Hepatocyte (in vitro differentiated cells): ENCODE results near the gene RRN3. TPM values are rescaled to one million over a fixed set of nuclear protein-coding genes. Genes with fewer than 3 reads are reported as not detected.
A peak's percentile ranks its signal among the peaks of the same experiment; 100 is the strongest.

Source experiments
- DNase-seq: peaks from one replicate; pipeline ENCODE4 v3.0.0-alpha.2; 2016; ENCODE audit warnings: low spot score
- H2AFZ ChIP-seq: fragments of 200-600 bp; sonication (generic); 2 replicates; pipeline ENCODE4 v1.6.0; 2016; ENCODE audit warnings: antibody characterized with exemption, mild to moderate bottlenecking
- H3K27ac ChIP-seq: fragments of 200-600 bp; sonication (generic); 2 replicates; pipeline ENCODE4 v1.5.1; 2016; ENCODE audit warnings: mild to moderate bottlenecking
- H3K27me3 ChIP-seq: fragments of 200-600 bp; sonication (generic); 2 replicates; pipeline ENCODE4 v1.6.1; 2016
- H3K36me3 ChIP-seq: fragments of 200-600 bp; sonication (generic); replicated peaks from 2 replicates; pipeline ENCODE4 v1.5.1; 2016; ENCODE audit warnings: low read depth; ENCODE audit not compliant: insufficient read depth
- H3K4me1 ChIP-seq: fragments of 200-600 bp; sonication (generic); 2 replicates; pipeline ENCODE4 v1.5.1; 2016; ENCODE audit warnings: mild to moderate bottlenecking, moderate library complexity; ENCODE audit not compliant: insufficient read depth
- H3K4me2 ChIP-seq: fragments of 200-600 bp; sonication (generic); 2 replicates; pipeline ENCODE4 v1.6.0; 2016
- H3K4me3 ChIP-seq: fragments of 200-600 bp; sonication (generic); 2 replicates; pipeline ENCODE4 v1.5.1; 2016; ENCODE audit warnings: mild to moderate bottlenecking
- H3K79me2 ChIP-seq: fragments of 200-600 bp; sonication (generic); 2 replicates; pipeline ENCODE4 v1.6.0; 2017; ENCODE audit warnings: mild to moderate bottlenecking
- H3K9me2 ChIP-seq: fragments of 200-600 bp; sonication (generic); replicated peaks from 2 replicates; pipeline ENCODE4 v1.6.0; 2017; ENCODE audit warnings: mild to moderate bottlenecking; ENCODE audit not compliant: insufficient read depth
- H3K9me3 ChIP-seq: fragments of 200-600 bp; sonication (generic); 2 replicates; pipeline ENCODE4 v1.5.1; 2016; ENCODE audit warnings: low read depth, mild to moderate bottlenecking
- H4K20me1 ChIP-seq: fragments of 200-600 bp; sonication (generic); 2 replicates; pipeline ENCODE4 v1.6.0; 2016; ENCODE audit warnings: mild to moderate bottlenecking; ENCODE audit not compliant: insufficient read depth, poor library complexity, severe bottlenecking
- CTCF ChIP-seq: fragments of 200-600 bp; sonication (generic); IDR thresholded peaks from 2 replicates; pipeline ENCODE4 v1.5.1; 2016; ENCODE audit warnings: antibody characterized with exemption, mild to moderate bottlenecking; ENCODE audit not compliant: poor library complexity
- EZH2 ChIP-seq: fragments of 200-600 bp; sonication (generic); IDR thresholded peaks from 2 replicates; pipeline ENCODE4 v1.6.1; 2016; ENCODE audit warnings: antibody characterized with exemption, mild to moderate bottlenecking, borderline replicate concordance
- EZH2phosphoT487 ChIP-seq: fragments of 200-600 bp; sonication (generic); IDR thresholded peaks from one replicate; pipeline ENCODE4 v1.6.1; 2018; ENCODE audit warnings: antibody characterized with exemption, mild to moderate bottlenecking, low read depth, moderate library complexity; ENCODE audit not compliant: unreplicated experiment, severe bottlenecking
- WGBS: methylation state at CpG from one replicate; pipeline ENCODE4 v1.1.6; 2016; ENCODE audit warnings: low lambda C conversion rate; ENCODE audit errors: missing lambda C conversion rate; 5-methylcytosine and 5-hydroxymethylcytosine counted together
- polyA plus RNA-seq: library from polyadenylated mRNA; unstranded; fragments of >200 nt; fragmentation: Nextera tagmentation; extraction: Ambion mirVana; gene quantifications from 2 replicates; pipeline ENCODE4 v1.2.1, GENCODE V29; 2016
- total RNA-seq: library from RNA; depleted of rRNA; stranded (reverse); fragments of >200 nt; gene quantifications from 2 replicates; pipeline ENCODE4 v1.2.3, GENCODE V29; 2014

The RRN3 gene
- total and polyA plus RNA-seq, 2 experiments from 2014 or later: 16.5 to 40.9 TPM

GRCh38 chr16:15034266-15035162, 59.6 kb downstream of the RRN3 start:
- H3K27me3 ChIP-seq: no peaks in the 10 kb centered on the region
- no peaks in the 10 kb centered on the region for H3K79me2 ChIP-seq
- H3K4me2 ChIP-seq: no peak overlapping the region
- H3K27ac ChIP-seq: no peak overlapping the region
- TF ChIP-seq EZH2 (no peak), CTCF (no peak), EZH2phosphoT487 (no peak)
- no peak overlapping the region for H3K4me3 ChIP-seq
- no peaks in the 10 kb centered on the region for H3K36me3 ChIP-seq
- no peak for DNase-seq
- H3K9me2 ChIP-seq: no peaks in the 10 kb centered on the region
- no peaks in the 10 kb centered on the region for H3K9me3 ChIP-seq
- no peaks in the 10 kb centered on the region for H3K4me1 ChIP-seq
- 93% methylated on average over 23 of the region's 23 CpGs for WGBS
- peaks cover 5% of the 10 kb centered on the region for H4K20me1 ChIP-seq
- H2AFZ ChIP-seq: no peak overlapping the region

- H3K79me2 ChIP-seq: peaks cover 9% of the 10 kb centered on the region
- H3K4me3 ChIP-seq: no peak overlapping the region
- TF ChIP-seq EZH2phosphoT487: no peak
- TF ChIP-seq CTCF: no peak
- no peak for TF ChIP-seq EZH2
- no peaks in the 10 kb centered on the region for H3K36me3 ChIP-seq
- no peak overlapping the region for H3K27ac ChIP-seq
- no peaks in the 10 kb centered on the region for H3K27me3 ChIP-seq
- H3K9me3 ChIP-seq: no peaks in the 10 kb centered on the region
- H3K4me1 ChIP-seq: no peaks in the 10 kb centered on the region
- peaks cover 14% of the 10 kb centered on the region for H4K20me1 ChIP-seq
- no peaks in the 10 kb centered on the region for H3K9me2 ChIP-seq
- H3K4me2 ChIP-seq: no peak overlapping the region
- no peak overlapping the region for H2AFZ ChIP-seq
- peak; percentile 55 for DNase-seq
- 94% methylated on average over 14 of the region's 14 CpGs for WGBS
Measured at GRCh38 chr16:15033309-15033707, 60.8 kb downstream of the RRN3 start.

GRCh38 chr16:15032547-15033308, 61.3 kb downstream of the RRN3 start:
- DNase-seq: no peak
- Histone ChIP-seq H4K20me1 (peaks cover 14% of the 10 kb centered on the region), H3K27me3 (no peaks in the 10 kb centered on the region), H3K36me3 (no peaks in the 10 kb centered on the region), H2AFZ (no peak overlapping the region), H3K27ac (no peak overlapping the region), H3K79me2 (peaks cover 9% of the 10 kb centered on the region), H3K4me1 (no peaks in the 10 kb centered on the region), H3K9me2 (no peaks in the 10 kb centered on the region), H3K4me2 (no peak overlapping the region), H3K9me3 (no peaks in the 10 kb centered on the region), H3K4me3 (no peak overlapping the region)
- TF ChIP-seq CTCF (no peak), EZH2phosphoT487 (no peak), EZH2 (no peak)
- WGBS: 95% methylated on average over 13 of the region's 13 CpGs
